RPMI8226 (cell line): Measurements from ENCODE around the gene PRKG1.

Experiments
- DNase-seq: peaks from one replicate; pipeline ENCODE4 v3.0.0-alpha.2; 2015

Gene PRKG1

GRCh38 chr10:52100011-52100547, 1025.8 kb downstream of the PRKG1 start:
- no peak for DNase-seq

- no peak for DNase-seq
These were observed 1031.0 kb downstream of the PRKG1 start for GRCh38 chr10:52105301-52105700.

- DNase-seq, result no peak
These were observed 1031.7 kb downstream of the PRKG1 start for GRCh38 chr10:52106011-52106410.

- no peak for DNase-seq
These were observed 1032.6 kb downstream of the PRKG1 start for GRCh38 chr10:52106899-52107298.

- DNase-seq, result no peak
These were observed 1033.9 kb downstream of the PRKG1 start for GRCh38 chr10:52108236-52108635.

- no peak for DNase-seq
These were observed 1036.3 kb downstream of the PRKG1 start for GRCh38 chr10:52110576-52110975.

GRCh38 chr10:52111101-52111891, 1037.0 kb downstream of the PRKG1 start:
- DNase-seq, result no peak

GRCh38 chr10:52115823-52116222, 1041.5 kb downstream of the PRKG1 start:
- DNase-seq, result no peak

GRCh38 chr10:52119507-52119906, 1045.2 kb downstream of the PRKG1 start:
- DNase-seq, result no peak

GRCh38 chr10:52121688-52122087, 1047.4 kb downstream of the PRKG1 start:
- no peak for DNase-seq

- no peak for DNase-seq
These were observed 1053.9 kb downstream of the PRKG1 start for GRCh38 chr10:52128056-52128683.

- no peak for DNase-seq
These were observed 1055.3 kb downstream of the PRKG1 start for GRCh38 chr10:52129410-52130178.

GRCh38 chr10:52135101-52135500, 1060.8 kb downstream of the PRKG1 start:
- DNase-seq, result no peak

- DNase-seq, result no peak
These were observed 1062.6 kb downstream of the PRKG1 start for GRCh38 chr10:52136921-52137320.

- DNase-seq, result no peak
These were observed 1069.1 kb downstream of the PRKG1 start for GRCh38 chr10:52143338-52143737.

- DNase-seq, result no peak
These were observed 1071.3 kb downstream of the PRKG1 start for GRCh38 chr10:52145636-52146035.

- DNase-seq, result no peak
These were observed 1072.5 kb downstream of the PRKG1 start for GRCh38 chr10:52146766-52147165.

- no peak for DNase-seq
These were observed 1096.5 kb downstream of the PRKG1 start for GRCh38 chr10:52170776-52171175.

- DNase-seq, result no peak
These were observed 1098.3 kb downstream of the PRKG1 start for GRCh38 chr10:52172581-52172980.

- DNase-seq, result no peak
These were observed 1111.0 kb downstream of the PRKG1 start for GRCh38 chr10:52185256-52185655.

GRCh38 chr10:52187521-52188258, 1113.4 kb downstream of the PRKG1 start:
- no peak for DNase-seq

- DNase-seq, result no peak
These were observed 1116.8 kb downstream of the PRKG1 start for GRCh38 chr10:52191049-52191448.

- no peak for DNase-seq
These were observed 1119.9 kb downstream of the PRKG1 start for GRCh38 chr10:52194191-52194590.
